ENCODE data around the gene TXK.

The TXK gene

GRCh38 chr4:48129307-48130014, 4.6 kb downstream of the TXK start:
- in situ Hi-C loops (cut with HindIII; ENCODE audit: low pct_unique_long_range_greater_than_20kb, low sequenced_read_pairs), result no loop called here
- DNase-seq (ENCODE audit: low read depth in 1 of 2, low spot score in 1 of 2), result peak in 1 of 2 experiments; percentile 18
- no peak for TF ChIP-seq JUND (IDR thresholded peaks at IDR 0.05; ENCODE audit: low read depth)

- peak; percentile 13 to 70 for DNase-seq (ENCODE audit: low read depth in 1 of 2, low spot score in 1 of 2)
- 0 out of 2 replicates have a peak, but pooled peaks have one; percentile 27 for TF ChIP-seq JUND (IDR thresholded peaks at IDR 0.05; ENCODE audit: low read depth)
- in situ Hi-C loops (cut with HindIII; ENCODE audit: low pct_unique_long_range_greater_than_20kb, low sequenced_read_pairs), result no loop called here
These were observed 6.2 kb downstream of the TXK start for GRCh38 chr4:48127682-48128404.

DNA sequence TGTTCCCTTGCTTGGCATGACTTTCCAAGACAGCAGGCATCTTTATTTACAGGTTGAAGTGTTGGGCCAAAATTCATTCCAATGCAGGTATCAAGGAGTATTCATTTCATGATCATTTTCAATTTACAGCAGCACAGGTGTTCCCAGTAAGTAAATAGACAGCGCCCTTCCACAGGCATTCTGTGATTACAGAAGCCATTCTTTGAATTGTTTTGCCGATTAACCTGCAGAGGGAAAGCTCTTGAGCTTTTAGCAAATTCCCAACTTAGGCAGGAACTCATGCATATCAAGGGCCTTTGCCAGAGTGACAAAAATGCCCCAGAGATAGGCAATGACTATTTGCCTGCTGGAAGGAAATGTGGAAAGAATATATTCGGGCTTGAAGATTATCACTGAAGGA, 6.8 kb downstream of the TXK start:
- no peak for DNase-seq (ENCODE audit: low read depth in 1 of 2, low spot score in 1 of 2)
- TF ChIP-seq JUND (IDR thresholded peaks at IDR 0.05; ENCODE audit: low read depth), result no peak
- in situ Hi-C loops (cut with HindIII; ENCODE audit: low pct_unique_long_range_greater_than_20kb, low sequenced_read_pairs), result no loop called here

- in situ Hi-C loops (cut with HindIII; ENCODE audit: low pct_unique_long_range_greater_than_20kb, low sequenced_read_pairs), result no loop called here
- DNase-seq (ENCODE audit: low read depth in 1 of 2, low spot score in 1 of 2), result no peak
- no peak for TF ChIP-seq JUND (IDR thresholded peaks at IDR 0.05; ENCODE audit: low read depth)
These were observed 7.4 kb downstream of the TXK start for GRCh38 chr4:48126621-48127020.

- in situ Hi-C loops (cut with HindIII; ENCODE audit: low pct_unique_long_range_greater_than_20kb, low sequenced_read_pairs), result no loop called here
- DNase-seq (ENCODE audit: low read depth in 1 of 2, low spot score in 1 of 2), result no peak
- no peak for TF ChIP-seq JUND (IDR thresholded peaks at IDR 0.05; ENCODE audit: low read depth)
These were observed 9.2 kb downstream of the TXK start for GRCh38 chr4:48124870-48125269.

GRCh38 chr4:48122756-48123155, 11.3 kb downstream of the TXK start:
- in situ Hi-C loops (cut with HindIII; ENCODE audit: low pct_unique_long_range_greater_than_20kb, low sequenced_read_pairs), result no loop called here
- no peak for TF ChIP-seq JUND (IDR thresholded peaks at IDR 0.05; ENCODE audit: low read depth)
- DNase-seq (ENCODE audit: low read depth in 1 of 2, low spot score in 1 of 2), result no peak

- in situ Hi-C loops (cut with HindIII; ENCODE audit: low pct_unique_long_range_greater_than_20kb, low sequenced_read_pairs), result no loop called here
- DNase-seq (ENCODE audit: low read depth in 1 of 2, low spot score in 1 of 2), result peak in 1 of 2 experiments; percentile 66
- TF ChIP-seq JUND (IDR thresholded peaks at IDR 0.05; ENCODE audit: low read depth), result no peak
These were observed 12.9 kb downstream of the TXK start for GRCh38 chr4:48121180-48121579.

GRCh38 chr4:48120132-48120531, 13.9 kb downstream of the TXK start:
- in situ Hi-C loops (cut with HindIII; ENCODE audit: low pct_unique_long_range_greater_than_20kb, low sequenced_read_pairs), result no loop called here
- TF ChIP-seq JUND (IDR thresholded peaks at IDR 0.05; ENCODE audit: low read depth), result no peak
- DNase-seq (ENCODE audit: low read depth in 1 of 2, low spot score in 1 of 2), result no peak

DNA sequence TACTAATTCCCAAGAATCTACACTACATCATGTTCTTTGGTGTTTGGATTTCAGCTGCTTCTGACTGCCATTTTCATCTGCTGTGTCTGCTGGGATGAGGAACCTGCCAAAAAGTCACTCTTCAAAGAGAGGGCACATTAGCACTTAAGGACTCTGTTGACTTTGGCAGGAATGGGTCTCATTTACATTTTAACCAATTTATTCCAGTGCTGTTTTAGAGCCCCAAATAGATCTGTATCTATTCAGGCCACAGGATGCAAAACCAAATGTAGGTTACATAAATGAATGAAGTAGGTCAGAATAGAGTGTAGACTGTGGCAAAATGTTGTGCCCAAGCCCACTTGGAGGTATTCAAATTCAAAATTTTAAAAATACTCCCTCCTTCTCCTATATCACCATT, 14.4 kb downstream of the TXK start:
- in situ Hi-C loops (cut with HindIII; ENCODE audit: low pct_unique_long_range_greater_than_20kb, low sequenced_read_pairs), result no loop called here

GRCh38 chr4:48118081-48118480, 16.0 kb downstream of the TXK start:
- DNase-seq (ENCODE audit: low read depth in 1 of 2, low spot score in 1 of 2), result no peak
- in situ Hi-C loops (cut with HindIII; ENCODE audit: low pct_unique_long_range_greater_than_20kb, low sequenced_read_pairs), result no loop called here
- TF ChIP-seq JUND (IDR thresholded peaks at IDR 0.05; ENCODE audit: low read depth), result no peak

More for the DNA sequence above, 14.4 kb downstream of the TXK start:
- TF ChIP-seq JUND (IDR thresholded peaks at IDR 0.05; ENCODE audit: low read depth), result no peak
- no peak for DNase-seq (ENCODE audit: low read depth in 1 of 2, low spot score in 1 of 2)

DNA sequence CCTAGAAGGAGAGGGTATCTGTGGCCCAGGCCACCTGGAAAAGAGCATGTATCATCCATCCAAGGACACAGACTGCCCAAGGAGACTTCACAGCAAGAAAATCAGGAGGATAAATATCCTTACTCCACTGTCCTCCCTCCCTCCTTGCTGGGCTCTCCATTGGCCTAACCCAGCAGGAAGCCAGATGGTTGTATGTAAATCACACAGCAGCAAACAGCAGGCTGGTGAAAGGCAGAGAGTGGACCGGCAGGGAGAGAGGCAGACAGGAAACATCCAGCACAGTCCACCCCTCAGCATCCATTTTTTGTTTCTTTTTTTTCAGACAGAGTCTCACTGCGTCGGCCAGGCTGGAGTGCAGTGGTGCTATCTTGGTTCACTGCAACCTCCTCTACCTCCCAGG, 17.5 kb downstream of the TXK start:
- no peak for DNase-seq (ENCODE audit: low read depth in 1 of 2, low spot score in 1 of 2)
- no peak for TF ChIP-seq JUND (IDR thresholded peaks at IDR 0.05; ENCODE audit: low read depth)
- in situ Hi-C loops (cut with HindIII; ENCODE audit: low pct_unique_long_range_greater_than_20kb, low sequenced_read_pairs), result no loop called here

GRCh38 chr4:48114412-48114811, 19.6 kb downstream of the TXK start:
- no peak for DNase-seq (ENCODE audit: low read depth in 1 of 2, low spot score in 1 of 2)
- in situ Hi-C loops (cut with HindIII; ENCODE audit: low pct_unique_long_range_greater_than_20kb, low sequenced_read_pairs), result no loop called here
- no peak for TF ChIP-seq JUND (IDR thresholded peaks at IDR 0.05; ENCODE audit: low read depth)

DNA sequence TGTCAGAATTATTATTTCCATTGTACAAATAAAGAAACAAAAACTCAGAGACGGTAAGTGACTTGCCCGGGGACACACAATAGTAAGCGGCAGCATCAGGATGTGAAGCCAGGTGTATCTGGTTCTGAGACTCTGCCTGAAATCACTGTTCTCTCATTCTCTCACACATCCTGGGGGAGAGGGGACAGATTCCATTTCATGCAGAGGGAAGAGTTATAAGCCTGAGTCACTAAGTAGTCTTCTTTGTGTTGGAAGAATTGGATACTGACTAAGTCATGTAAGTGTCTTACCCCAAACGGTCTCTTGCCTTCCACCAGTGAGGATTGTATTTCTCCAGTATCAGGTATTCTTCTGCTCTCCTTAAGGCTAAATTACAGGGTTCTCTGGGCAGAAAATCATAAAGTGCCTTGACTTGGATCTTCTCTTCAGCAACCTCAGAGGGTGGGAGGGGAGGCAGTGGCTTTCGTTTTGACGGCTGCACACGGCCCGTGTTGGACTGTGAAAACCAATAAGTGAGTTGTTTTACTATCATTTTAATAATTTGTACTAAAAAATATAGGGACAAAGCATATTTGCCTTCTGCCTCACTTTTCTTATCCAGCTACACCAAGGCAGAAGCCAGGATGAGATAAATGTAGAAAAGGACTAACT, 21.9 kb downstream of the TXK start:
- TF ChIP-seq JUND (IDR thresholded peaks at IDR 0.05; ENCODE audit: low read depth), result no peak
- in situ Hi-C loops (cut with HindIII; ENCODE audit: low pct_unique_long_range_greater_than_20kb, low sequenced_read_pairs), result no loop called here
- no peak for DNase-seq (ENCODE audit: low read depth in 1 of 2, low spot score in 1 of 2)

Measured in T47D (cell line).